PC-9 (cell line): ENCODE measurements around the gene FOXF2.

ENCODE experiments used
- EZH2 ChIP-seq: fragments of 200-600 bp; sonication (generic); IDR thresholded peaks from 2 replicates; pipeline ENCODE4 v1.8.0; 2017; ENCODE audit warnings: antibody characterized with exemption, low read depth
- TF ChIP-seq, protein P1 (sequence below): fragments of 200-600 bp; sonication (generic); conservative IDR thresholded peaks from 2 replicates; pipeline ENCODE4 v1.6.1; 2017; ENCODE audit warnings: mixed run types, antibody characterized with exemption, mild to moderate bottlenecking, moderate library complexity

DNA sequence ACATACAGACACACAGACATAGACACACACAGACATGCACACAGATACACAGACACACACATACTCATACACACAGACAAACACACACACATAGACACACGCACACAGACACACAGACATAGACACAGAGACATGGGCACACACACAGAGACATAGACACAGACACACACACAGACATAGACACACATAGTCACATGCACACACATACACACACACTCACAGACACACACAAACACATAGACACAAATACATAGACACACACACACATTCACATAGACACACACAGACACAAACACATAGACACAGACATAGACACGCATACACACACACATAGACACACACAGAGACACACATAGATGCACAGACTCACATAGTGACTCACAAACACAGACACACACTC, 13.5 kb downstream of the FOXF2 start:
- TF ChIP-seq, protein P1, sequence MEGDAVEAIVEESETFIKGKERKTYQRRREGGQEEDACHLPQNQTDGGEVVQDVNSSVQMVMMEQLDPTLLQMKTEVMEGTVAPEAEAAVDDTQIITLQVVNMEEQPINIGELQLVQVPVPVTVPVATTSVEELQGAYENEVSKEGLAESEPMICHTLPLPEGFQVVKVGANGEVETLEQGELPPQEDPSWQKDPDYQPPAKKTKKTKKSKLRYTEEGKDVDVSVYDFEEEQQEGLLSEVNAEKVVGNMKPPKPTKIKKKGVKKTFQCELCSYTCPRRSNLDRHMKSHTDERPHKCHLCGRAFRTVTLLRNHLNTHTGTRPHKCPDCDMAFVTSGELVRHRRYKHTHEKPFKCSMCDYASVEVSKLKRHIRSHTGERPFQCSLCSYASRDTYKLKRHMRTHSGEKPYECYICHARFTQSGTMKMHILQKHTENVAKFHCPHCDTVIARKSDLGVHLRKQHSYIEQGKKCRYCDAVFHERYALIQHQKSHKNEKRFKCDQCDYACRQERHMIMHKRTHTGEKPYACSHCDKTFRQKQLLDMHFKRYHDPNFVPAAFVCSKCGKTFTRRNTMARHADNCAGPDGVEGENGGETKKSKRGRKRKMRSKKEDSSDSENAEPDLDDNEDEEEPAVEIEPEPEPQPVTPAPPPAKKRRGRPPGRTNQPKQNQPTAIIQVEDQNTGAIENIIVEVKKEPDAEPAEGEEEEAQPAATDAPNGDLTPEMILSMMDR, result no peak
- no peak for TF ChIP-seq EZH2
